ENCODE results near the gene SMTN.

The SMTN gene

GRCh38 chr22:31144223-31144622 is 63.1 kb downstream of the SMTN start:
- no peak for TF ChIP-seq POLR2A (IDR thresholded peaks at IDR 0.05; ENCODE audit: low read depth, low read length)
- FAIRE-seq, result no peak
- DNase-seq (ENCODE audit: insufficient read length, low spot score), result no peak

DNA sequence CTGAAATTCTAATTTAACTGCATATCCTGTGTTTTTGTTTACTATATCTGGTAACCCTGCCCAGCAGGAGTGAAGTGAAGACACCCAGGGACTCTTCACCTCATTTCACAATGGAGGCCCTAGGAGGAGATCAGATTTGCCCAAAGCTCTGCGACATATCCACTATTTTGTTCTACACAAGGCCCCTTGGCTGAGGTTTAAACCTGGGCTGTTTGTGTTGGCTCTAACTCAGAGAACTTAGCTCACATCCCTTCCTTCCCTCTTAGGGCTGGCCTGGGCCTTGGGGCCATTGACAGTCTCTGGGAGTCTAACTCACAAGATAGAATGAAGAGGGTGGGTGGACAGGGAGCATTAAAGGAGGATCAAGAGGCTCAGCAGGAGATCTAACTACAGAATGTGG is 67.4 kb downstream of the SMTN start:
- TF ChIP-seq POLR2A (IDR thresholded peaks at IDR 0.05; ENCODE audit: low read depth, low read length), result no peak
- no peak for DNase-seq (ENCODE audit: insufficient read length, low spot score)
- FAIRE-seq, result no peak

DNA sequence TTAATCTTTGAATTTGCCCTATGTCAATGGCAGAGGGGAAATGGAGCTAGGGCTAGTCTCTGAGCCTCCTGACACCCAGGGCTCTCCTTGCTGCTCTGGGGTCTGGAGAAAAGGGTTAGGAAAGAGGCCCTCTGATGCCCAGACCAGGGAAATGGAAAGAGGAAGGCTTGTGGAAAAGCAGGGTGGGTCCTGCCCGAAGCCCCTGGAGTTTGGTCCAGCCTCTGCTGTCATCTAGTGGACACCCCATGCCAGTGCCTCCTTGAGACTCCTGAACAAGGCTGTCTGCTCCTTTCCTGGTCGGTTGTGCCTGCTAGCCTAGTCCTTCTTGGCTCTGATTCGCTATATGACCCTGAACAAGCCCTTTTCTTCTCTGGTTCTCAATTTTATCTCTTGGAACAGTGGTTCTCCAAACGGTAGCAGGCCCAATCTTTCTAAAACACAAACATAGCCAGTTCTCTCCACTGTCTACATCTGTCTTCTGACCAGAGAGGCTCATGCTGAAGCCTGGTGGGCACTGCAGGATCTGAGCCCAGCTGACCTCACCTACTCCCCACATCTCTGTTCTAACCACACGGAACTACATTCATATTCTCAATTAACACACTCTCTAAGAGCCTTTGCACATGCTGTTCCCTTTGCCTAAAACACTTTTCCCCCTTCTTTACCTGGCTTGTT is 68.0 kb downstream of the SMTN start:
- TF ChIP-seq POLR2A (IDR thresholded peaks at IDR 0.05; ENCODE audit: low read depth, low read length), result no peak
- no peak for FAIRE-seq

DNA sequence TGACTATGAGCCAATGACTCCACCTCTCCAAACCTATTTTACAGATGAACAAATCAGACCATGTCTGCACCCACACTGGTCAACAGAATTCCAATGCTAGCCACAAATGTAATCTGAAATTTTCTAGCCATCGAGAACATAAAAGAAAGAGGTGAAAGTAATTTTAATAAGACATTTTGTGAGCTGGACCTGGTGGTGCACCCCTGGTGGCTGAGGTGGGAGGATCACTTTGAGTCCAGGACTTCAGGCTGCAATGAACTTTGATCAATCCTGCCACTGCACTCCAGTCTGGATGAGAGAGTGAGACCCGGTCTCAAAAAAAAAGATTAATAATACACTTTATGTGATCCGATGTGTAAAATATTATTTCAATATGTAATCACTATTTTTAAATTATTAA is 69.5 kb downstream of the SMTN start:
- FAIRE-seq (no peak), DNase-seq (ENCODE audit: insufficient read length, low spot score) (no peak)
- TF ChIP-seq POLR2A (IDR thresholded peaks at IDR 0.05; ENCODE audit: low read depth, low read length), result no peak

More for the DNA sequence above, 68.0 kb downstream of the SMTN start:
- peak; percentile 55 for DNase-seq (ENCODE audit: insufficient read length, low spot score)

DNA sequence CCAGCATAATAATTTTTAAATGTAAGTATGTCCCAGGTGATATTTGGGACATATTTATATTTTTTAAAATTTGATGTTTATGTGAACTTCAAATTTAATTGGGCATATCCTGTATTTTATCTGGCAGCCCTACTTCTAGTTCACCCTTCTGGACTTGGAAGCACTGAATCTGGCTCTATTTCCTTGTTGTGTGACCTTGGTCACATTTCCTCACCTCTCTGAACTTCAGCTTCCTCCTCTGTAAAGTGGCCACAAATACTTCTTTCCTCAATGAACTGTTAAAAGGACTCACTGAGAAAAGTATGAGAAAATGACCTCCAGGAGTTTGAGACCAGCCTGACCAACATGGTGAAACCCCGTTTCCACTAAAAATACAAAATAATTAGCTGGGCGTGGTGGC is 70.8 kb downstream of the SMTN start:
- TF ChIP-seq POLR2A (IDR thresholded peaks at IDR 0.05; ENCODE audit: low read depth, low read length), result no peak
- DNase-seq (ENCODE audit: insufficient read length, low spot score) (no peak), FAIRE-seq (no peak)

- no peak for FAIRE-seq
- no peak for DNase-seq (ENCODE audit: insufficient read length, low spot score)
- TF ChIP-seq POLR2A (IDR thresholded peaks at IDR 0.05; ENCODE audit: low read depth, low read length), result no peak
These were observed 72.2 kb downstream of the SMTN start for GRCh38 chr22:31153357-31153756.
